NCI-H446 (cell line): Measurements from ENCODE around the gene HHIPL1.
A peak's percentile ranks its signal among the peaks of the same experiment; 100 is the strongest.

ENCODE experiments used
- DNase-seq, 2 experiments: peaks; one replicate each; lab custom pipeline; 2025; lab: John Stamatoyannopoulos, UW

The HHIPL1 gene

DNA sequence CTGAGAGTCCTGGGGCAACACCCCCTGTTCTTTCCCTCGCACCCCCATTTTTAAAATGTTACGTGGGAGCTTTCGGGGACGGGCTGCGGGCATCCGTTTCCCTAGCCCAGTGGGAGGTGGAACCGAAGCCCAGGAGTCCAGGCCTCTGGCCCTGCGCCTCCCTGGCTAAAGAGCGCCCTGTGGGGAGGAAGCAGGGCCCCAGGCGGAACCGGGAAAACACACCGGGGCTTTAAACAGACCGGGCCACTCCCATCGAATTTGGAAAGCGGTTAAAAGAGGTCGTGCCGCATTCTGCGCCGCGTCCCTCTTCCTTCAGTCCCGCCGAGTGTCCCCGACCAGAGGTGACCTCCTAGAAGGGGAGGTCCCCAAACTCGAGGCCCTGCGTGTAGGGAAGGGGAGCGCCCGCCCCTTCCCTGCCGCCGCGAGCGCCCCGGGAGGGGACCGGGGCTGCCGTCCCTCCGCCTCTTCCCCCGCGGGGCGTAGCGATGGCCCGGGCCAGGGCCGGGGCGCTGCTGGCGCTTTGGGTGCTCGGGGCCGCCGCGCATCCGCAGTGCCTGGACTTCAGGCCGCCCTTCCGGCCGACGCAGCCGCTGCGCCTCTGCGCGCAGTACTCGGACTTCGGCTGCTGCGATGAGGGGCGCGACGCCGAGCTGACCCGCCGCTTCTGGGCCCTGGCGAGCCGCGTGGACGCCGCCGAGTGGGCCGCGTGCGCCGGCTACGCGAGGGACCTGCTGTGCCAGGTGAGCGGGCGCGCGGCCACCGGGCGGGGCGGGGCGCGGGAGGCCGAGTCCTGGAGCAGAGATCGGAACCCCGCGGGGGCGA, at the start of gene HHIPL1:
HHIPL1 (plus strand) TSS at position 407 of the 822 bp plus-strand sequence; CDS start at position 486, 79 bp downstream.
- no peak for DNase-seq

DNA sequence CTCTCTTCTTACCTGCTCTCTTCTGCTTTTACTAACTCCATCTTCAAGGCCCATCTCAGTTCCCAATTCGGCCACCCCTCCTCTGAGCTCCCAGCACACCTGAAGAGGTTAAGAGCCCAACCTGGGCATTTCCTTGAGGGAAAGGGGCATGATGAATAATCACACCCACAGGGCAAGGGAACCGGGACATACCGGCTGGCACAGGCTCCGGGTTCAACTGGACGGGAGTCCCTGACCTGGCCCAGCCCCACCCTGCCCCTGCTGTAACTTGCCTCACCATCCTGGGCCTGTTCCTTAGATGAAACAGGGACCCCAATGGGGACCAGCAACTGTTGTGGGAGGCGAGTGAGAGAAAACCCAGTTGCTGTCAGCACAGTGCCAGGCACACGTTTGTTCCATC, 49.4 kb upstream of the HHIPL1 start:
- no peak for DNase-seq

DNA sequence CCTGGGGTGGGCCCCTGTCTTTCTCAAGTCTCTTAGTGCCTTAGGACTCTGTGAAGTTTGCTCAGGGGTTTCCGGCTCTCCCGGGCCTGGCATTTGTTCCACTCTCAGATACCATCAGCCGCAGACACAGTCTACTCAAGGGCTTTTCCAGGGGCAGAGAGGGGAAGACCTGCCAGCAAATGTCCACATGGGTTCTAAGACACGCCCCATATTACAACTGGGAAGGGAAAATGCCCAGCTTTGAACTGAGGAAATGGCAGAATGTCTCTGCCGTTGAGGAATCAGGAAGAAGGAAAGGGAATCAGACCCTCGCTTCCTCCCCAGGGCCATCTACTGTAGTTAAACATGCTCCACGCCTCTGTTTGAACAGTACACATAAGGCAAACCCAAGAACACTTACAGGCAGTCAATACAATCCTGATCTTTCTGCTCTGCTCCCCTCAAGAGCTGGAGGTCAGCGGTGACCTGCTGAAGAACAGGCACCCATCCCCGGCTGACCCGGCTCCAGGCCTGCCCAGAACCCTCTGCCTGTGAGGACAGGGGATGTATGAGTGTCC, 48.8 kb upstream of the HHIPL1 start:
- DNase-seq: no peak

DNA sequence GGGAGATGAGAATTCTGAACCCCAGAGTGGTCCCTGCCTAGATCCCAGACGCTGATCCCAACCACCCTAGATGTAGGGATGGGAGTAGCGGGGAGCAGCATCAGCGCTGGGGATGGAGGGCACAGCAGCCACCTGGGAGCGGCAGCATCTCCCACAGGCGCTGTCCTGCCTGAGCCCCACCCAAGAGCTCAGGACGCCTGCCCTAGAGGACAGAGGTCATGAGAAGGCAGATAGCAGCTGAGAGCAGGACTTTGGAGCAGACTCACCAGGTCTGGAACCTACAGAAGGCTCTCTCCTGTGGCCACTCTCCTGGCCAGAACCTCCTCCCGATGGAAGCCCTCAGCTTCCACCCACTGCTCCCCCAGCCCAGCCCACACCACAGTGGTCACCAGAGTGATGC, 48.2 kb upstream of the HHIPL1 start:
- DNase-seq: no peak

DNA sequence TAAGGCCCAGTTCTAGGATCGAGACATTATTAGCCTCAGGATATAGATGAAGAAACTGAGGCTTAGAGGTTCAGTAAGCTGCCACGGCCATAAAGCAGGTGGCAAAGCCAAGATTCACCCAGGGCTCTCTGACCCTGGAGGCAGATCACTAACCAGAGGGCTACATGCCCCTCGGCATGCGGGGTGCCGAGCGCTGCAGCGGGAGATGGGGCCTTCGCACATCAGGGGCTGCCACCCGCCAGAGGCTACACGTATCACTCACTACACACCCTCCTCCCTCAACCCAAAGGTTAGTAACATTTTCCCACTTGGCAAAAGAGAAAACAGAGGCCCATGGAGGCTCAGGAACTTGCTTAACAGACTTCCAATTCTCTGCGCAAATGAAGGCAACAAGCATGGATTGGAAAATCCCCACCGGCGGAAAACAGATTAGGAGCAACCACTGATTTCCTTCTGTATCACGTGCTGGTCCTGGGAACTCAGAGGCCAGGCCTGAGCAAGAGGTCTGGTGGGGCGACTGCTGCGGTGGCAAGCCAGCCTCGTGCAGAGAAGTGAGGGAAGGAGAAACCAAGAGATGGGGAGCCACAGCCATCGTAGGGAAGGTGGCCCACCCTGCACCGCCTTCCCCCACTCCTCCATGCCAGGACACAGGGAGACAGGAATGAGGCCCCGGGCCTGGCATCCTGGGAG, 46.9 kb upstream of the HHIPL1 start:
- DNase-seq: no peak

DNA sequence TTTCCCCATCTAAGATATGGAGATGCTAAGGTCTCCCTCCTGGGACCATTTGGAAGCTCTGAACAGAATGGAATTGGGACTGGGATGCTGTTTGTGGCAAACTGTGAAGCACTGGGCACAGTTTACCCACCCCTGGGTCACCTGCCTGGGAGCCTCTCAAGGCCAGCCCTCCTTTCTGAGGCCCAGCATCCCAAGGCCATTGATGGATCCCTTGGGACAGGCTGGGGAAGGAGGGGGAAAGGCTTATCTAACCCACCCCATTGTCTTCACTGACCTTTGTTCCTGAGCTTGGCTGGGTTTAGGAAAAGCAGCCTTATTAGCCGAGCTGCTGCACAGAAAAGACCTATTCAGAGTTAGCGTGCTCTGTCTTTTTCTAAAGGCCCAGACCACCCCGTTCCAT, 46.2 kb upstream of the HHIPL1 start:
- DNase-seq: no peak

DNA sequence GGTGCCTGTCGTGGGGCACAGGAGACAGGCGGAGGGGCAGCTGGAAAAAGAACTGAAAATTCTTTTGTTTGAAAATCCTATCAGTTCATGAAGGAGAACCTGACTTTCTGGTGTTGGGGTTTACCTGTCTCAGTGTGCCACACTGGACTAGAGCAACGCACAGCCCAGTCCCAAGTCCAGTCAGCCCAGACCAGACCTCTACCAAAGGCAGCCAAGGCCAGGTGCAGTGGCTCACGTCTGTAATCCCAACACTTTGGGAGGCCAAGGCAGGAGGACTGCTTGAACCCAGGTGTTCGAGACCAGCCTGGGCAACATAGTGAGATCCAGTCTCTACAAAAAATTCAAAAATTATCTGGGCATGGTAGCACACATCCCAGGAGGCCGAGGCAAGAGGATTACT, 45.5 kb upstream of the HHIPL1 start:
- no peak for DNase-seq

DNA sequence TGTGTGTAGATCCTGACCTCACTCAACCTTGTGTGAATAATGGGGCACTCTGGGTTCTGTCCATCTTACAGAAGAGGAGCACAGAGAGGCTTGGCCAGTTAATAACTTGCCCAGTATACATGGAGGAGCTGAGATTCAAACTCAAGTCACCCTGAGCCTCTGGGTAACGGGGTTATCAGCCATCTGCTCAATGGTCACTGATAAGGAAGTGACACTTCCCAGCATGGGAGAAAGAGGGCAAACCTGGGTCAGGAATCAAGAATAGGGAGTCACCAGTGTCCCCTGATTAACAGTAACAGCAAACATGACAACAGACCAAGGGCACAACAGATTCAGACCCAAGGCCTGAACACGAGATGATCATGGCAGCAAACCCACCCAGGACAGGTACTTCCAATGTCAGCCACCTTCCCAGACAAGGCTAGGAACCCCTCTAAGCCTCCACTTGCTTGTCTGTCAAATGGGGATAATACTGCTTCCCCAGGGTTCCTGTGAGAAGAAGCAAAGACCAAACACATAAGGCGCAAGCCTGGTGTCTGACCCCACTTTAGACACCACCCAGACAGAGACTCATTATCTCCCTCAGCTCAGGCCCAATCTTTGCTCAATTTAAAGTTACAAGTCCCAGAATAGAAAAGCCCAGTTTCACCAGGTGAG, 44.6 kb upstream of the HHIPL1 start:
- no peak for DNase-seq

DNA sequence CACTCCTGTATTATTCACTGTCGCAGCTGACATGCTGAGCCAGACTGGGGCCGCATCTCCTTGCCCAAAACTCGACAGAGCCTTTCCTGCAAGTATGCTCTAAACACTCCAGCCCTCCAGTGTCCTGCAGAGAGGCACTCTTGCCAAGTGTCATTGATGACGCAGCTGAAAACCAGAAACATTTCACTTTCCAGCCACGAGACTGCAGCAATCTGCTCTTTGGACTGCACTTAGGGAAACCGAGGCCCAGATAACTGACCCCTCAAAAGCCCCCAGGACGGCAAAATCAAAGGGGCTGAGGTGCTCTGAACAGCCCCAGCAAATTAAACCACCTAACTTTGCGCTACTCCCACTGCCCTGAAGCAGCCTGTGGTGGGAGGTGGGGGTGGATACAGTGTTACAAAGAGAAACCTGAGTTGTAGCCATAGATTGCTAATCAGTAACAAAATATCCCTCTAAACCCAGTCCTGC, 43.5 kb upstream of the HHIPL1 start:
- peak in 1 of 2 experiments; percentile 41 for DNase-seq

DNA sequence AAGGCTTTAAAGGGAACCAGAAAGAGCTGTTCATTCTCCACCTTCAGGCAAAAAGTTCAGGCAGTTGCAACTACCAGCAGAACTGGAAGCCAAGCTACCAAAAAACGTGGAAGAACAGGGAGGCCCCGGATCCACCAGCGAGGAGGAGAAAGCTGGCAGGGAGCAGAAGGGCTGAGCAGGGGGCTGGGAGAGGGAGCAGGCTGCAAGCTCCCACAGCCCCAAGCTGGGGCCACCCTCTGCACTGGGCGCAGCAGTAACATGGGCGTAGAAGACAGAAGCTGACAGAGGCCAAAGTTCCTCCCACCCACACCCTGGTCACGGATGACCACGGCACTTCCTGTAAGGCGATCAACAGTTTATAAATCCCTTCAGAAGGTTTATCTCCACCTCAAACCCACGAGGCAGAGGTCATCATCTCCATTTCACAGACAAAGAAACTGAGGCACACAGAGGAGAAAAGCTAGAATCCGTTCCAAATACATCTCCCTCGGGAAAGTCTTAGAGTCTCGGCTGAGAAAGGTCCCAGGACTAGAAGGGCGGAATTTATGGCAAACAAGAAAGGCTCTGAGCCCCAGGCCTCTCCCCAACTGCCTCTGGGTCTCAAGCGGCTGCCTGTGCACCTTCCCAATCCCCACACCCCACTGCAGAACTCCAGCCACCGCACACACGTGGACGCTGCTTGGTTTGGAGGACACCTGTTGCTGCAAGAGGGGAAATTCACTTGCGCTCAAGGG, 42.7 kb upstream of the HHIPL1 start:
- peak in 1 of 2 experiments; percentile 38 for DNase-seq

DNA sequence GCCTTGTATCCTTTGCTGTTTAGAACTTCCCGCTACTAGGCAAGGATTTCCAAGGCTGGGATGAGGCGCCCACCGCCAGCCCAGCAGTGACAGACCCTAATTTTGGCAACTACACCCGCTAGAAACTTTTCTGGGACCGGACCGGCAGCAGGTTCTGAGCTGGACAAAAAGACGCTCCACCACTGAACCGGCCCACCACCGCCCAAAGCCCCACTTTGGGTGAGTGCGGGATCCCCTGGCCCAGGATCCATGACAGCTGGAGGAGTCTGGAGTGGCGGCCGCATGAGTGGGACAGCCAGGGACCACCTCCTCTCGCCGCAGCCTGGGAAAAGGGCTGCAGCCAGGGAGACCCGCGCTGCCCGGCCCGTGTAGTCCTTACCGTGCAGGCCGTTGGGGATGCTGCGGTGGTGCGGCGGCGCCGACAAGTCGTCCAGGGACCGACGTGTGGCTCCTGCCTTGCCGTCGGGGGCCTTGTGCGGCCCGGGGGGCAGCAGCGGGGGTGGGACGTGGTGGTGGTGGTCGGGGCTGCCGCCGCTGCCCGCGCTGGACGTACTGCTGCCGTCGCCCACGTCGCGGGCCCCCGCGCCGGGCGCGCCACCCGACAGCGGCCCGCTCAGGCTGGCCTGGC, 42.0 kb upstream of the HHIPL1 start:
- no peak for DNase-seq

DNA sequence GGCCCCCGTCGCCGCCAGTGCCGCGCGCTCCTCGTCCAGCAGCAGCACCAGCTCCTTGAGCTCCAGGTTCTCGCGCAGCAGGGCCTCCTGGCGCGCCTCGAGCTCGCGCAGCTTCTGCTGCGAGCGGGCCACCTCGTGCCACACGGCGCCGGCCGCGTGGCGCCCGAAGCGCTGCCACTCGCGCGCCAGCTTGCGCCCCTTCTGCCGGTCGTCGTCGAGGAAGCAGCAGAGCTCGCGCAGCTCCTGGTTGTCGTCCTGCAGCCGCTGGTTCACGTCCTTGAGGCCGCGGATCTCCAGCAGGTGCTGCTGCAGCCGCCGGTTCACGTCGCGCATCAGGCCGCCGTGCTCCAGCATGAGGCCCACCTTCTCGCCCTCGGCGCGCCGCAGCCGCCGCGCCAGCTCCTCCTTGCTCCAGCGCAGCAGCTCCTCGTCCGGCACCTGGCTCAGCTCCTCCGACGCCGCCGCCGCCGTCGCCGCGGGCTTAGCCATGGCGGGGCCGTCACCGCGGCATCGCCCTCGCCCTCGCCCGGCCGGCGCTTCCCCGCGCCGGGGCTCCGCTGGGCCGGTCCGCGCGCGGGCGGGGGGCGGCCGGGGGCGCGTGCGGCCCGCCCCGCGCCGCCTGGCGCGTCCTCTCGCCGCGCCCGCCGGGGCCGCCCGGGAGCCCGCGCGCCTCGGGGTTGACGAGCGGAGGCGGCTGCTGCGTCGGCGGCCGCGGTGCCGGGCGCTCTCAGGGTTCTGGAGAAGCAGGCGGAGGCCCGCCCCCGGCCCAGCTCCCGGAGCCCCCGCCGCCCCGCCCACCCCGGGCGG, 41.3 kb upstream of the HHIPL1 start, which contains the start of gene CCDC85C:
CCDC85C (minus strand) TSS at position 737 of the 807 bp plus-strand sequence; CDS start at position 489, 248 bp downstream.
- peak in 1 of 2 experiments; percentile 61 for DNase-seq

DNA sequence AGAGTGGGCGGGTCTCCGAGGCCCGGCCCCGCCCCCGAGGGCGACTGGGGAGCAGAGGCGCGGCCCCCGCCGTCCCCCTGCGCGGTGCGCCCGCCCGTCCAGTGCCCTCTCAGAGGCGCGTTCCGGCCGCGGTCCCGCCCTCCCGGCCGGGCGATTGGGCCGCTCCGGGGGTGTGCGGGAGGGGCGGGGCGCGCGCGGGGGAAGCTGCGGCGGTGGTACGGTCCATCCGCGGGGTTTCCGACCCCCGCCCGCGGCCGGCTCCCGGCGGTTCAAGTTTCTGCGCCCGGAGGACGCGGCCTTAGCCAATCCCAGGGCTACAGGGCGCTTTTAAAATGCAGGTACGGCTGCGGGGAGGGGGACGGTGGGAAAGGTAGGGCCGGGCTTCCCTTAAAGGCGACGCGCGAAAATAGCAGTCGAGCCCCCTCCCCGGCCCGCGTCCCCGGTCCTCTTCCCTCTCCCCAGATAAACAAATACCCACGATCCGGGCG, 40.6 kb upstream of the HHIPL1 start:
- DNase-seq: peak; percentile 89 to 99

DNA sequence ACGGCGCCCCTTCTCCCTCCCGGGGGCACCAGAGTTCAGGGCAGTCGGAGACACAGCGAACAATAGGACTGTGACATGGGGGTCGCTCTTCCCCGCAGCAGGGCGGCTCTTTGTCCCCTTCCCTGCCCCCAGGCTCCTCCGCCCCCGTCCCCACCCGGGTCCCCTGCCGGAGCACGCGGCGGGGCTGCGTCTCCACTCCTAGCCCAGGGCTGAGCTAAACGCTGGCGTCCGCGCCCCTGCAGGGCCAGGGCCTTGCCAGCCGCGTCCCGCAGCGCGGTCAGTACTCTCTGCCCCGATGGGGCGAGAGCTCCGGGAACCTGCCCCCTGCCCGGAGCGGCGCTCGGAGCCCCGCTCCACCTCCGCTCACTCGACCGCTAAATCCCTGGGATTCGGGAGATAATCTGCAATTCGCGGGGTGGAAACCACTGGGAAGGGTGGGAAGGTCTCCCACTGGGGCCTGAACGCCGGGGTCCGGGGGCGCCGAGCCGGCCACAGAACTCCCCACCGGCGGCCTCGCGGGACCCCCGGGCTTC, 40.1 kb upstream of the HHIPL1 start:
- DNase-seq: peak in 1 of 2 experiments; percentile 54

DNA sequence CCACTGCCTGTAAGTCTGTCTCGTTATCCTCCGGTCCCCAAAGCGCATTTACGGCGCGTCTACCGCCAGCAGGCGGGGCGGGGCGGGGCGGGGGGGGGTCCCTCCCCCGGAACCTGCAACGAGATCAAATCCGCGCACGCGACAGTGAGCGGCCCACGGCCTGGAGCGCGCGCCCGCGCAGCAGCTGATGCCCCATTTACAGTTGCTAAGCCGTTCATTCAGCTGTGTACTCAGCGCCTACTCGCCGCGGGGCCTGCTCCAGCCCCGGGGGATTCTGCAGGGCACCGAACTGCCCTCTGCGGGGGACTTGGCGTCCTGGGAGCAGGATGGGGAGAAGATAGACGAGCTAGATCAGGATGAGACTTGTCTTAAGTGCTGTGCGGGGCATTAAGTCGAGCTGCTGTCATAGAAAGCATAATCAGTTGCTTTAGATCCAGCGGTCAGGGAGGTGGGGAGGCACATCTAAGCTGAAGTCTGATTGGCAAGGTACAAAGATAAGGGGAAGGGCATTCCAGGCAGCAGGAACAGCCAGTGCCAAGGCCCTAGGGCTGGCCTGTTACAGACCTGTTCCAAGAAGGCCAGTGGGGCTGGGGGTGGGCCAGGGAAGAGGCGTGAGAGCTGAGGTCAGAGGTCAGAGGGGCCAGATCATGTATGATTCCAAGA, 39.5 kb upstream of the HHIPL1 start:
- DNase-seq: peak; percentile 25 to 86

DNA sequence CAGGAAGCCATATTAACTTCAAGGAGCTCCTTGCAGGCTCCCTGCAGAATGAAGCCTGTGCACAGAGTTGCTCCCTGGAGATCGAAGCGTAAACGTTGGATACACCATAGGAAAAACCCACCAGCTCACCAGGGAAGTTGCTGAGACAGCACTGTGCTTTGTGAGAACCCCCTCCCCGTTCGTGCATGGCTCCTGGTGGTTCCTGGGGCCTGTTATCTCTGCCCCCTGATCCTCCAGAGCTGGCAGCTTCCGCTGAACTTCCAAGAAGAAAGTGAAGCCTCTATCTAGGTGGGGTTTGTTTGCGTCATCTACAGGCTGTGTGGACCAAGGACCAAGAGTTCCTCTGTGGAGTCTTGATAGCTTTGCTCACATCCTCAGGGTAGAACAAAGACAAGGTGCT, 38.6 kb upstream of the HHIPL1 start:
- no peak for DNase-seq

DNA sequence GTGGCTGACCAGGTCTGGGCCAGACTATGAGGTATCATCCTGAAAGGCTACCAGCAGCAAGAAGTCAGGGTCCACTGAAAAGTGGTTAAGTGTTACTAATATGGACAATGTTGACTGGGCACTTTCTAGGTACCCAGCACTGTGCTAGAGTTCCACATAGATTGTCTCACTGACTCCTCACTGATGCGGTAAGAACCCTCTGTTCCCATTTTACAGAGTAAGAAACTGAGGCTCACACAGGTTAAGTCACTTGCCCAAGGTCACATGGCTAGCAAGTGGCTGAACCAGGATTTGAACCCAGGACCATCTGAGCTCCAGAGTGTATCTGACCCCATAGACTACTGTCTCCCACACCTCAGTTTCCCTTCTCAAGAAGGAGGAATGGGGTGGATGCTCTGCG, 36.3 kb upstream of the HHIPL1 start:
- no peak for DNase-seq

DNA sequence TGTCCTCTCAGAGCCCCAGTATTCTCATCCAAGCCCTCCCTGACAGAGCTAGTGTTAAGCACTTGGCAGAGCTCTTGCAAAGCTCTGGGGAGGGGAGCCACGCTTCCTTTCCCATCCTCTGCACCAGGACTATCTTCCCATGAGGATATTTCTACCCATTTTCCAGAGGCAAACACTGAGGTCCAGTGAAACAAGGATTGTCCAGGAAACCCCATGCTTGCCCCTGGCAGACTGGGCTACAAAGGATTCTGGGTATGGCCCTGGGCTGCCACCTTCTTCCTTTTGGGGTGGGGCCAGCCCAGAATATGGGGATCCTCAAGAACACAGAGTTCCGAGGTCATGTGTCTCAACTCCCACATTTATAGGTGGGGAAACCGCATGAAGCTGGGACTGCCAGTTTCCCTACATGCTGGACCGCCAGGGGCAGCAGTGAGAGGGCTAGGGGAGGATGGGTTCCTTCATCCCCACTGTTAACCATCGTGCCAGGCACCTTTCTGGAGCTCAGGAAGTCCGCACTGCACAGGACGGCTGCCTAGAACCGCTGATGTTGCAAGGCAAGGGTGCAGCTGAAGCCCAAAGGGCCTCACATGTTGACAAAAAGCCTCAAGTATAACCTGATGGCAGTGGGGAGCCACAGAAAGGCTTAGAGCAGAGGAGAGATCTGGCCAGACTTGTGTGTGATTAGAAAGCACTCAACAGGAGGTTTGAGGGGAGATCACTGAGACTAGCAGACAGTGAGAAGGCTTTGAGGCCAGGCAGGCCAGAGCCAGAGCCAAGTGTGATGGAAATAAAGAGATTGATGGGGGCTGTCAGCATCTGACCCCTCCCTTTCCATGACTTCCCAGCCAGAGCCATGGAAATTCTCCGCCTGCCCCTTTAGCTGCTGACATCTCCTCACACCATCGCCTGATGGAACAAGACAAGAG, 35.4 kb upstream of the HHIPL1 start:
- DNase-seq: no peak
